ENCODE data around the gene HTRA2. TPM values are rescaled to one million over a fixed set of nuclear protein-coding genes. Genes with fewer than 3 reads are reported as not detected.

HTRA2 gene
- total and polyA plus RNA-seq, 9 of the 15 experiments (the other 6 are each of a cell fraction or from before 2014, with no cell fraction given): 54.2 to 71.2 (median 65.8) TPM

- TF ChIP-seq REST (IDR thresholded peaks at IDR 0.05; ENCODE audit: borderline replicate concordance) (peak; percentile 81; the same call in 1 of the 2 replicates), REST (CRISPR knock-in tag; IDR thresholded peaks at IDR 0.05; ENCODE audit: low read depth) (no peak), MBD2 (IDR thresholded peaks at IDR 0.05; ENCODE audit: borderline replicate concordance, low read depth) (peak; percentile 93), EP400 (IDR thresholded peaks at IDR 0.05) (peak; percentile 90), ILF3 (IDR thresholded peaks at IDR 0.05; ENCODE audit: borderline replicate concordance) (no peak), ZFX (CRISPR knock-in tag; IDR thresholded peaks at IDR 0.05) (peak; percentile 82), CREB1 (IDR thresholded peaks at IDR 0.05) (peak; percentile 42; the same call in 1 of the 2 replicates), CREB1 (CRISPR knock-in tag; IDR thresholded peaks at IDR 0.05) (peak; percentile 64), TRIM28 (IDR thresholded peaks at IDR 0.05) (0 out of 2 replicates have a peak, but pooled peaks have one; percentile 40), NKRF (IDR thresholded peaks at IDR 0.05; ENCODE audit: borderline replicate concordance) (peak; percentile 66), HMGN3 (IDR thresholded peaks at IDR 0.05; ENCODE audit: borderline replicate concordance, extremely low read depth, insufficient read length, low read depth, low read length) (peak; percentile 54), RB1 (IDR thresholded peaks at IDR 0.05; ENCODE audit: low read depth) (peak; percentile 61), FOXK2 (conservative IDR thresholded peaks at IDR 0.05 in 1 of 2, IDR thresholded peaks at IDR 0.05 in 1 of 2; ENCODE audit: low read depth in 2 of 2) (peak; percentile 64 to 72; a peak in 3 of 4 replicates), TAF9B (IDR thresholded peaks at IDR 0.05; ENCODE audit: partially characterized antibody) (peak; percentile 82), MAX (CRISPR knock-in tag; IDR thresholded peaks at IDR 0.05) (no peak; the same call in 1 of the 2 replicates)
Observed at GRCh38 chr2:74482801-74483674, 46.7 kb upstream of the HTRA2 start, which contains the start of the genes CCDC142 and TTC31 (continued).

Measured in K562 (cell line).